HG03175 (cell line): ENCODE measurements around the gene C12orf75.
"Not testable (repeated sequence)": the region's sequence is repeated elsewhere in the genome, so short reads cannot be mapped to it uniquely, and the experiment has no call there.

Experiments
- ATAC-seq: cut with Tn5 transposase; IDR thresholded peaks from one replicate; pipeline ENCODE4 v1.9.1; 2021; ENCODE audit warnings: mild to moderate bottlenecking, moderate library complexity; ENCODE audit not compliant: unreplicated experiment

C12orf75 gene

DNA sequence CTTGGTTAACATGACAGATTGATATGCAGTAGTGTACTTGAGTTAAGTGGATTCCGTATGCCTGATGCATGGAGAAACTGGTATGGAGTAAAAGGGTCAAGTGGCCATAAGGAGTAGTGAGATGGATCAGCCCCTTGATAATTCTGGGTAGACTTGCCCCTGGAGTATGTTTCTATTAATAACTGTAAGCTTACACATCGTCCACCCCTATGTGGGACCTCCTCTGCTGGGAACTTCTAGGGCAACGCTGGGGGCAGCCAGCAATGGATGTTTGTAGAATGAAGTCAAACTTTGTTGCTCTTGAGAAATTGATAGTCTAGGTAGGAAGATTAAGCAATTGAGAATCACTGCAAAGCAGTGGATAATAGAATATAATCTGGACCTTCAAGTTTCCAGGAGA is 3.5 kb downstream of the C12orf75 start:
- ATAC-seq: no peak

DNA sequence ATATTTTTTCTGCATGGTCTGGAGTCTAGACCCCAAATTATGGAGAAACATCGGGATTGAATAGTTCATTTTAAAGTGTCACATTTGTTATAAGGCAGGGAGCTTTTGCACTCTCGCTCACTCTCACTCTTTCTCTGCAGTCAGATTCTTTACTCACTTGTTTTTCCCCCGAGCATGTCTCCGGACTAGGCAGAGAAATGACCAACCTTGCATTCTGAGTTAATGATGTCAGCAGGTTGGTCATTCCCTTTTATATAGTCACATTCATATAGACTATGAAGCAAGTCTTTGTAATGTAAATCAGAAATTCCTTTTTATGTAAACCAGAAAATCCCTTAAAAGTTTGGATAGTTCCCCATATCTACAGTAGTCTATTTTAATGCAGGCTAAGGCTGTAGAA is 4.1 kb downstream of the C12orf75 start:
- ATAC-seq: no peak

DNA sequence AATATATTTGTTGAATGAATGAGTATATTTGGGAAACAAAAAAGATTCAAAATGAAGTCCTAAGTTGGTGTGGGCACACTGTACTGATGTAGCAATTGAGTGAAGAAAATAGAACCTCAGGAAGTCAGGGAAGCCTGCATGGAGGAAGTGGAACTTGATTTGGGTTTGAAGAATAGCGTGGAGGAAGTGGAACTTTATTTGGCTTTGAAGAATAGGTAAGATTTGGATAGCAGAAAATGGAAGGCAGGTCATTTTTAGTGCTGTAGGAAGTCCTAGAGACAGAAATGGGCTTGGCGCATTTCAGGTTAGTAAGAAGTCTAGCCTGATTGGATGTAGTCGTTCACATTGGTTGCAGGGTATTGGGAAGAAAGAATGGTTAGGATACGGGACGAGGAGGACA is 5.4 kb downstream of the C12orf75 start:
- no peak for ATAC-seq

- no peak for ATAC-seq
Measured at GRCh38 chr12:105336411-105336810, 5.9 kb downstream of the C12orf75 start.

- no peak for ATAC-seq
Measured at GRCh38 chr12:105337391-105337790, 6.9 kb downstream of the C12orf75 start.

DNA sequence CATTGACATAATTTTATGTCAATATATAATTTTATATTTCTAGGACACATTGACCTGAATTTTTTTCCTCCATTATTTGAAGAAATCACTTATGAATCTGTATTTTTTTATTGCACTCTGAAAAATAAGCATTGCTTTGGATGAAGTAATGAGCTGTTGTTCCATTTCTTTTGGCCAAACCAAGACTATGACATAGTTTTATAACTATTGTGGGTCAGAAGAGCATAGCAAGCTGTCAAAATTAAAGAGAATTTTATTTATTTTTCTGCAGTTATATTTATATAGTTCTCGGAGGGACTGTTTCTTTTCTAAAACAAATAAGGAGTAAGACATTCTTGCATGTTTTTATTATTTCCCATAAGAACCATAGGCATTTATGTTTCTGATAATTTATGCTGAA is 8.5 kb downstream of the C12orf75 start:
- ATAC-seq: no peak

DNA sequence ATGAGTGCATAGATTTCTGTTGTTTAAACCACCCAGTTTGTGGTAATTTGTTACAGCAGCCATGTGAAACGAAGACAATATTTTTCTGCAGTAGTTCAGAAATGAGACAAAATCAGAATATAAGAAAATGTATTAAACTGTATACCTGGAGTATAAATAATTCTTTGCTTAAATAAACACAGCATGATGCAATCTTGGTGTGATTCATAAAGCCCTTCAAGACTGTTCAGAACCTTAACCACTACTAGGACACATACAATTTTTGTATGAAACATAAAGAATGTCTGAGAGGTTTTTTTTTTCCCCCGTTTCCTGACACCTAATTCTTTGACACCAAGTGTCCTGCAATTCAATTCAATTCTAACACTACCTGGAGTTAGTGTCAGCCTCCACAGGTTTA is 10.5 kb downstream of the C12orf75 start:
- ATAC-seq: no peak

- not testable (repeated sequence) for ATAC-seq
Measured at GRCh38 chr12:105341620-105342019, 11.1 kb downstream of the C12orf75 start.

- no peak for ATAC-seq
Measured at GRCh38 chr12:105342464-105342863, 12.0 kb downstream of the C12orf75 start.

- no peak for ATAC-seq
Measured at GRCh38 chr12:105343836-105344235, 13.3 kb downstream of the C12orf75 start.

DNA sequence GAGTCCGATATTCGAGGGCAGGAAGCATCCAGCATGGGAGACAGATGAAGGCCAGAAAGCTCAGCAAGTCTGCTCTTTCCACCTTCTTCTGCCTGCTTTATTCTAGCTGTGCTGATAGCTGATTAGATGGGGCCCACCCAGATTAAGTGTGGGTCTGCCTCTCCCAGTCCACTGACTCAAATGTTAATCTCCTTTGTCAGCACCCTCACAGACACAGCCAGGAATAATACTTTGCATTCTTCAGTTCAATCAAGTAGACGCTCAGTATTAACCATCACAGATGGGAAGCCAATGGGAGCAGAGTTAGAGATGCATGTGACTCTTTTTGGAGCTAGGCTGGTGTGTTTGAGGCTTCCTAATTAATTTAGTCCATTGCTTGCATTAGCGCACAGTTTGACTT is 17.0 kb downstream of the C12orf75 start:
- ATAC-seq: no peak

DNA sequence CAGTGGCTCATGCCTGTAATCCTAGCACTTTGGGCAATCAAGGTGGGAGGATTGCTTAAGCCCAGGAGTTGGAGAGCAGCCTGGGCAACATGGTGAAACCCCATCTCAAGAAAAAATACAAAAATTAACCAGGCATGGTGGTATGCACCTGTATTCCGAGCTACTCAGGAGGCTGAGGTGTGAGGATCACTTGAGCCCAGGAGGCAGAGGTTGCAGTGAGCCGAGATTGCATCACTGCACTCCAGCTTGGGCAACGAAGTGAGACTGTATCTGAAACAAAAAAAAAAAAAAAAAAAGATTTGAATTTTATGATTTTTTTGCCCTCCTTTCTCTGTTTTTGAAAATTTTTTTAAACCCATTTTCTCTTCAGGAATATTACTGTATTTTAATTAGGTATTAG is 17.7 kb downstream of the C12orf75 start:
- ATAC-seq: no peak

DNA sequence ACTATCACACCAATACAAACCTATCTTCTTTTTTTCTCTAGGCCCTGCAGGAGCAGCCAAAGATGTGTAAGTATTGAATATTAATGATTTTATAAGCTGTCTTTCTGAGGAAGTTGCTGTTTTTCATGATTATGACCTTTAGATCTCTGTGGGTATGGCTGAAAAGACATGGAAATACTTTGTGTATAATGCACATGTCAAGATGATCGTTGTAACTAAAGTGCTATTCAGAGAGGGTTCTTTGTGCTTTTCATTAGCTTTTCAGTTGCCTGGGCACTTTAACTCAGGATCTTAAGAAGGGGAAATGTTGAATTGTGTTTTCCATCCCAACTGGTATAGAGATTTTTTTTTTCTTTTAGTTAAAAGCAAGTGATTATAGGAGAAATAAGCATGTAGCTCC is 18.1 kb downstream of the C12orf75 start:
- no peak for ATAC-seq

- ATAC-seq: no peak
Measured at GRCh38 chr12:105349138-105349537, 18.6 kb downstream of the C12orf75 start.

- peak; percentile 66 for ATAC-seq
Measured at GRCh38 chr12:105351523-105351922, 21.0 kb downstream of the C12orf75 start.

DNA sequence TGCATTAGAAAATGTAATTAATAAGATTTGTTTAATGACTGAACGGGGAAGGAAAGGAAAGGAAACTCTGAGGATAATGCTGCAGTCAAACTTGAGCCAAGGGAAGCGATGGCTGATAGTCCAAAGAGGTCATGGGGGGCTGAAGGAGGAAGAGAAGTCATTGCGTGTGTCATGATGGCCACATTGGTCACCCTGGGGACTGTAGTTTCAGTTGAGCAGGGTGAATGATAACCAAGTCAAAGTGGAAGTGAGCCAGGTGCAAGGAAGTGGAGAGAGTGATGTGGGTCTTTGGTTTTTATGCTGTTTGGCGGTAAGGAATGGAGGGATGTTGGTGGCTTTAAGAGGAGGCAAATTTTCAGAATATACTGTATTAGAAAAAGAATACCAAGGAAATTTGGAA is 21.6 kb downstream of the C12orf75 start:
- ATAC-seq: peak; percentile 96

DNA sequence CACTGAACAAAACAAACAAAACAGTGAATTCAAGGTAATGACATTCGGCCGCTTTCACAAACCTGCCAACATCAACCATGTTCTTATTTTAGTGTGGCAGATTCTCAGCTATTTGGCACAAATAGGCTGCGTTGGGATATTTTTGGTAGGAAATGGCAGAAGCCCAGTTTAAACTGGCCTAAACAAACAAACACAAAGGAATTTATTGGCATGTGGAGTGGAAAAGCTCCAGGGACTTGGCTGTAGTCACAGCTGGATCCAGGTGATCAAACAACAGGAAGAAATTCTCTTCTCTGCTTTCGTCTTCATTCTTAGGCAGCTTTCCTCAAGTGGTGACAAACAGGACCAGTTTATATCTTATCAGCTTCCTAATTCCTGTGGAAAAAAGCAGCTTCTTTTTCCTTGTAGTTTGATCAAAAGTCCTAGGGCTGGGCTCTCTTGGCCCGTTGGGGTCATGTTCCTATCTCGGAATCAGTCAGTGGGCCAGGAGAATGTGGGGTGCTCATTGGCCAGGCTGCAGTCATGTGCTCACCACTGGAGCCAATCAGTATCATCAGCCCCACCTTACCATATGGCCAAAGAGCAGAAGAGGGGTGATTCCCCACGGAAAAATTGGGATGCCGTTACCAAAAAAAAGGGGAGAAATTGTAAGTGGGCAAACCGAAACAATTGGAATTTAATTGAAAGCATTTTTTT is 22.6 kb downstream of the C12orf75 start:
- no peak for ATAC-seq

GRCh38 chr12:105355752-105356151 is 25.3 kb downstream of the C12orf75 start:
- no peak for ATAC-seq

GRCh38 chr12:105357162-105357691 is 26.7 kb downstream of the C12orf75 start:
- peak; percentile 88 for ATAC-seq

GRCh38 chr12:105358789-105359188 is 28.3 kb downstream of the C12orf75 start:
- ATAC-seq: peak; percentile 44

- no peak for ATAC-seq
Measured at GRCh38 chr12:105359856-105360255, 29.4 kb downstream of the C12orf75 start.

GRCh38 chr12:105363890-105364289 is 33.4 kb downstream of the C12orf75 start:
- ATAC-seq: no peak

DNA sequence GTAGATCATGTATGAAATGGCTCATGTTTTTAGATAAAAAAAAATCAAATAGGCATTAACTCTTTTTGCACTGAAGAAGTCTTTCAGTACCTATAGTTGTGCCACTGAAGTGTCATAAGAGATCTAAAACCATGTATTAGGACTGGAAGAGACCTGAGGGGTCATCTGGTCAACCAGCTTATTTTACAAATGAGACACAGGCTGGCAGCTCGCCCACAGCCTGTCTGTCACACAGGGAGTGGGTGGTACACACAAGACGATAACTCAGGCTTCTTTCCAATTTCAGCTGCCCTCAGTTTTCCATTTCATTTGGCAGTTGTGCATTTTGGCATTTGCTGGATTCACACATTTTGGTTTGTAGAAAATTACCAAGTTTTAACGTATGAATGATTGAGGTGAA is 34.7 kb downstream of the C12orf75 start:
- no peak for ATAC-seq
